ENCODE data around the gene LY6G5C.

Gene LY6G5C

GRCh38 chr6:31663961-31664789 lies 16.7 kb downstream of the LY6G5C start:
- no peaks in the 10 kb centered on the region for H3K9me3 ChIP-seq
- H3K4me1 ChIP-seq = peaks cover 59% of the 10 kb centered on the region
- H3K9ac ChIP-seq = peak overlapping the region; percentile 91
- H3K27me3 ChIP-seq = no peaks in the 10 kb centered on the region
- H3K4me2 ChIP-seq = peak overlapping the region; percentile 100
- peak overlapping the region; percentile 97 for H3K27ac ChIP-seq
- H3K4me3 ChIP-seq = peak overlapping the region; percentile 83
- H3K36me3 ChIP-seq = peaks cover 42% of the 10 kb centered on the region
- TF ChIP-seq Cebpa-rat (IDR thresholded peaks at IDR 0.05) = no peak
- H4K20me1 ChIP-seq = peaks cover 15% of the 10 kb centered on the region; the same call in 1 of the 2 replicates

- H4K20me1 ChIP-seq = peaks cover 13% of the 10 kb centered on the region; the same call in 1 of the 2 replicates
- H3K4me1 ChIP-seq = peaks cover 67% of the 10 kb centered on the region
- no peak for TF ChIP-seq Cebpa-rat (IDR thresholded peaks at IDR 0.05)
- H3K4me3 ChIP-seq = peak overlapping the region; percentile 83
- H3K27ac ChIP-seq = peak overlapping the region; percentile 97
- H3K36me3 ChIP-seq = peaks cover 35% of the 10 kb centered on the region
- peak overlapping the region; percentile 100 for H3K4me2 ChIP-seq
- H3K9me3 ChIP-seq = no peaks in the 10 kb centered on the region
- peak overlapping the region; percentile 91 for H3K9ac ChIP-seq
- H3K27me3 ChIP-seq = no peaks in the 10 kb centered on the region
These were observed 17.5 kb downstream of the LY6G5C start for GRCh38 chr6:31663126-31663960.

- Histone ChIP-seq H3K4me1 (peaks cover 73% of the 10 kb centered on the region), H3K27ac (0 out of 2 replicates have a peak overlapping the region, but pooled peaks have one; percentile 16), H3K4me3 (no peak overlapping the region), H3K36me3 (peaks cover 33% of the 10 kb centered on the region), H4K20me1 (peaks cover 15% of the 10 kb centered on the region; the same call in 1 of the 2 replicates), H3K4me2 (peak overlapping the region; percentile 100), H3K9ac (peak overlapping the region; percentile 91; the same call in 1 of the 2 replicates), H3K9me3 (no peaks in the 10 kb centered on the region), H3K27me3 (no peaks in the 10 kb centered on the region)
- no peak for TF ChIP-seq Cebpa-rat (IDR thresholded peaks at IDR 0.05)
These were observed 18.6 kb downstream of the LY6G5C start for GRCh38 chr6:31662124-31662723.

- Histone ChIP-seq H3K9me3 (no peaks in the 10 kb centered on the region), H3K4me2 (peak overlapping the region; percentile 100), H3K4me1 (peaks cover 66% of the 10 kb centered on the region), H3K36me3 (peaks cover 33% of the 10 kb centered on the region), H3K27ac (peak overlapping the region; percentile 90), H3K4me3 (peak overlapping the region; percentile 79), H3K27me3 (no peaks in the 10 kb centered on the region), H3K9ac (peak overlapping the region; percentile 91), H4K20me1 (peaks cover 15% of the 10 kb centered on the region; the same call in 1 of the 2 replicates)
- no peak for TF ChIP-seq Cebpa-rat (IDR thresholded peaks at IDR 0.05)
These were observed 19.4 kb downstream of the LY6G5C start for GRCh38 chr6:31661262-31662123.

GRCh38 chr6:31660381-31661261 lies 20.2 kb downstream of the LY6G5C start, which contains the start of gene C6orf47:
Gene C6orf47 (minus strand): TSS chr6:31660778. CDS start chr6:31659947, 831 bp downstream.
- H4K20me1 ChIP-seq = peaks cover 15% of the 10 kb centered on the region; the same call in 1 of the 2 replicates
- no peaks in the 10 kb centered on the region for H3K27me3 ChIP-seq
- H3K36me3 ChIP-seq = peaks cover 41% of the 10 kb centered on the region
- peak within 1 kb of the TSS; percentile 90 for H3K27ac ChIP-seq
- H3K9ac ChIP-seq = peak within 1 kb of the TSS; percentile 91
- no peak for TF ChIP-seq Cebpa-rat (IDR thresholded peaks at IDR 0.05)
- peak within 1 kb of the TSS; percentile 100 for H3K4me2 ChIP-seq
- H3K9me3 ChIP-seq = no peaks in the 10 kb centered on the region
- peak within 1 kb of the TSS; percentile 79 for H3K4me3 ChIP-seq
- peaks cover 69% of the 10 kb centered on the region for H3K4me1 ChIP-seq

- Histone ChIP-seq H3K36me3 (peaks cover 49% of the 10 kb centered on the region), H3K27me3 (no peaks in the 10 kb centered on the region), H3K9ac (peak overlapping the region; percentile 91), H3K4me1 (peaks cover 77% of the 10 kb centered on the region), H3K4me3 (peak overlapping the region; percentile 79), H3K4me2 (peak overlapping the region; percentile 100), H3K9me3 (no peaks in the 10 kb centered on the region), H4K20me1 (peaks cover 15% of the 10 kb centered on the region; the same call in 1 of the 2 replicates), H3K27ac (peak overlapping the region; percentile 90)
- no peak for TF ChIP-seq Cebpa-rat (IDR thresholded peaks at IDR 0.05)
These were observed 21.1 kb downstream of the LY6G5C start for GRCh38 chr6:31659649-31660380.

GRCh38 chr6:31658983-31659648 lies 21.8 kb downstream of the LY6G5C start:
- Histone ChIP-seq H3K9ac (peak overlapping the region; percentile 91), H3K36me3 (peaks cover 49% of the 10 kb centered on the region), H4K20me1 (peaks cover 15% of the 10 kb centered on the region; the same call in 1 of the 2 replicates), H3K4me1 (peaks cover 81% of the 10 kb centered on the region), H3K9me3 (no peaks in the 10 kb centered on the region), H3K27me3 (no peaks in the 10 kb centered on the region), H3K4me3 (peak overlapping the region; percentile 79), H3K4me2 (peak overlapping the region; percentile 100), H3K27ac (peak overlapping the region; percentile 90)
- TF ChIP-seq Cebpa-rat (IDR thresholded peaks at IDR 0.05) = no peak

All from BLaER1 (cell line).